Measurements from ENCODE around the gene CD82.

DNA sequence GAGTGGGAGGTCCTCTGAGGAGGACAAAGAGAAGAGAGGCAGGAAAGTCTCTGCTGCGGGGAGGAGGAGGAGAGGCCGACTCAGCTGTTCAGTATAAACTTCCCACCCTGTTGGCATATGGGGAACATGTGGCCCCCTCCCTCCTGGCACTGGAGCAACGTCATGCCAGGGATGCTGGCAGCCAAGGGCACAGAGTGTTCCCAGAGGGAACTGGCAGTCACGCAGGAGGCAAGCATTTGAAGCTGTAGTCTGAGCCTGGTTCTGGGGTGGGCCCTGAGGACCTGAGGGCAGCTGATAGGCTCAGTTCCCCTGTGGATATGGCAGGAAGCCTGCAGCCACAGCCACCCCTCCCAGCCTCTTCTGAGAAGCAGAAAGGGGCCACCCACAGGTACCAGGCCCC lies 94.2 kb downstream of the CD82 start:
- TF ChIP-seq CTCF (conservative IDR thresholded peaks at IDR 0.05), result no peak
- TF ChIP-seq ZFX (IDR thresholded peaks at IDR 0.05), result no peak
